ENCODE measurements around the gene CACNA2D3. TPM values are rescaled to one million over a fixed set of nuclear protein-coding genes. Genes with fewer than 3 reads are reported as not detected.

Gene CACNA2D3
- total and polyA plus RNA-seq, 4 donors: 0.06 to 0.37 (median 0.08) TPM; not detected in 1

DNA sequence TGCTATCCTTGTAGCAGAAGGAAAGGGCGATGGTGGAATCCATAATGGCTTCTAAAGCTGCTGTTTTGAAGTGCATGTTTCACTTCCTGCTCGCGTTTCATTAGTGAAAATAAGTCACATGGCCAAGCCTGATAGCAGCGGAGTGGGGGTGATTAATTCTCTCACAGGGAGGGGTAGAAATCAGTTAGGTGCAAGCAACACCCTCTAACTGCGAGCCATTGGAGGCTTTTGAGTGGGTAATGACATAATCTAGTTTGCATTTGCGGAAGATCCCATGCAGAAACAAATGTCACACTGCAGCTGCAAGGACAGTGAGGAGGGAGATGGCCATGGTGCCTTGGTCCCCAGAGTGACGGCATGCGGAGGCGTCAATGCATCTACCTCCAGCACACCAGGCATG, 41.1 kb downstream of the CACNA2D3 start:
- TF ChIP-seq HNF4G (IDR thresholded peaks at IDR 0.05) (no peak), JUND (IDR thresholded peaks at IDR 0.05) (no peak), EGR1 (IDR thresholded peaks at IDR 0.05; ENCODE audit: low read depth in 2 of 2) (no peak), HNF4A (conservative IDR thresholded peaks at IDR 0.05) (no peak), FOXA1 (IDR thresholded peaks at IDR 0.05) (no peak), RAD21 (IDR thresholded peaks at IDR 0.05) (no peak), SP1 (IDR thresholded peaks at IDR 0.05) (no peak), YY1 (IDR thresholded peaks at IDR 0.05) (no peak), RXRA (IDR thresholded peaks at IDR 0.05) (no peak), GABPA (IDR thresholded peaks at IDR 0.05 in 1 of 2, conservative IDR thresholded peaks at IDR 0.05 in 1 of 2) (no peak), TAF1 (conservative IDR thresholded peaks at IDR 0.05) (no peak)
- TF ChIP-seq, protein P1, sequence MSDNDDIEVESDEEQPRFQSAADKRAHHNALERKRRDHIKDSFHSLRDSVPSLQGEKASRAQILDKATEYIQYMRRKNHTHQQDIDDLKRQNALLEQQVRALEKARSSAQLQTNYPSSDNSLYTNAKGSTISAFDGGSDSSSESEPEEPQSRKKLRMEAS (IDR thresholded peaks at IDR 0.05): no peak
- TF ChIP-seq, protein P2, sequence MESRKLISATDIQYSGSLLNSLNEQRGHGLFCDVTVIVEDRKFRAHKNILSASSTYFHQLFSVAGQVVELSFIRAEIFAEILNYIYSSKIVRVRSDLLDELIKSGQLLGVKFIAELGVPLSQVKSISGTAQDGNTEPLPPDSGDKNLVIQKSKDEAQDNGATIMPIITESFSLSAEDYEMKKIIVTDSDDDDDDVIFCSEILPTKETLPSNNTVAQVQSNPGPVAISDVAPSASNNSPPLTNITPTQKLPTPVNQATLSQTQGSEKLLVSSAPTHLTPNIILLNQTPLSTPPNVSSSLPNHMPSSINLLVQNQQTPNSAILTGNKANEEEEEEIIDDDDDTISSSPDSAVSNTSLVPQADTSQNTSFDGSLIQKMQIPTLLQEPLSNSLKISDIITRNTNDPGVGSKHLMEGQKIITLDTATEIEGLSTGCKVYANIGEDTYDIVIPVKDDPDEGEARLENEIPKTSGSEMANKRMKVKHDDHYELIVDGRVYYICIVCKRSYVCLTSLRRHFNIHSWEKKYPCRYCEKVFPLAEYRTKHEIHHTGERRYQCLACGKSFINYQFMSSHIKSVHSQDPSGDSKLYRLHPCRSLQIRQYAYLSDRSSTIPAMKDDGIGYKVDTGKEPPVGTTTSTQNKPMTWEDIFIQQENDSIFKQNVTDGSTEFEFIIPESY (IDR thresholded peaks at IDR 0.05): no peak
- TF ChIP-seq, protein P3, sequence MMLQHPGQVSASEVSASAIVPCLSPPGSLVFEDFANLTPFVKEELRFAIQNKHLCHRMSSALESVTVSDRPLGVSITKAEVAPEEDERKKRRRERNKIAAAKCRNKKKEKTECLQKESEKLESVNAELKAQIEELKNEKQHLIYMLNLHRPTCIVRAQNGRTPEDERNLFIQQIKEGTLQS (IDR thresholded peaks at IDR 0.05): no peak
- TF ChIP-seq, protein P4, sequence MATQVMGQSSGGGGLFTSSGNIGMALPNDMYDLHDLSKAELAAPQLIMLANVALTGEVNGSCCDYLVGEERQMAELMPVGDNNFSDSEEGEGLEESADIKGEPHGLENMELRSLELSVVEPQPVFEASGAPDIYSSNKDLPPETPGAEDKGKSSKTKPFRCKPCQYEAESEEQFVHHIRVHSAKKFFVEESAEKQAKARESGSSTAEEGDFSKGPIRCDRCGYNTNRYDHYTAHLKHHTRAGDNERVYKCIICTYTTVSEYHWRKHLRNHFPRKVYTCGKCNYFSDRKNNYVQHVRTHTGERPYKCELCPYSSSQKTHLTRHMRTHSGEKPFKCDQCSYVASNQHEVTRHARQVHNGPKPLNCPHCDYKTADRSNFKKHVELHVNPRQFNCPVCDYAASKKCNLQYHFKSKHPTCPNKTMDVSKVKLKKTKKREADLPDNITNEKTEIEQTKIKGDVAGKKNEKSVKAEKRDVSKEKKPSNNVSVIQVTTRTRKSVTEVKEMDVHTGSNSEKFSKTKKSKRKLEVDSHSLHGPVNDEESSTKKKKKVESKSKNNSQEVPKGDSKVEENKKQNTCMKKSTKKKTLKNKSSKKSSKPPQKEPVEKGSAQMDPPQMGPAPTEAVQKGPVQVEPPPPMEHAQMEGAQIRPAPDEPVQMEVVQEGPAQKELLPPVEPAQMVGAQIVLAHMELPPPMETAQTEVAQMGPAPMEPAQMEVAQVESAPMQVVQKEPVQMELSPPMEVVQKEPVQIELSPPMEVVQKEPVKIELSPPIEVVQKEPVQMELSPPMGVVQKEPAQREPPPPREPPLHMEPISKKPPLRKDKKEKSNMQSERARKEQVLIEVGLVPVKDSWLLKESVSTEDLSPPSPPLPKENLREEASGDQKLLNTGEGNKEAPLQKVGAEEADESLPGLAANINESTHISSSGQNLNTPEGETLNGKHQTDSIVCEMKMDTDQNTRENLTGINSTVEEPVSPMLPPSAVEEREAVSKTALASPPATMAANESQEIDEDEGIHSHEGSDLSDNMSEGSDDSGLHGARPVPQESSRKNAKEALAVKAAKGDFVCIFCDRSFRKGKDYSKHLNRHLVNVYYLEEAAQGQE (IDR thresholded peaks at IDR 0.05): no peak
- TF ChIP-seq, protein P5, sequence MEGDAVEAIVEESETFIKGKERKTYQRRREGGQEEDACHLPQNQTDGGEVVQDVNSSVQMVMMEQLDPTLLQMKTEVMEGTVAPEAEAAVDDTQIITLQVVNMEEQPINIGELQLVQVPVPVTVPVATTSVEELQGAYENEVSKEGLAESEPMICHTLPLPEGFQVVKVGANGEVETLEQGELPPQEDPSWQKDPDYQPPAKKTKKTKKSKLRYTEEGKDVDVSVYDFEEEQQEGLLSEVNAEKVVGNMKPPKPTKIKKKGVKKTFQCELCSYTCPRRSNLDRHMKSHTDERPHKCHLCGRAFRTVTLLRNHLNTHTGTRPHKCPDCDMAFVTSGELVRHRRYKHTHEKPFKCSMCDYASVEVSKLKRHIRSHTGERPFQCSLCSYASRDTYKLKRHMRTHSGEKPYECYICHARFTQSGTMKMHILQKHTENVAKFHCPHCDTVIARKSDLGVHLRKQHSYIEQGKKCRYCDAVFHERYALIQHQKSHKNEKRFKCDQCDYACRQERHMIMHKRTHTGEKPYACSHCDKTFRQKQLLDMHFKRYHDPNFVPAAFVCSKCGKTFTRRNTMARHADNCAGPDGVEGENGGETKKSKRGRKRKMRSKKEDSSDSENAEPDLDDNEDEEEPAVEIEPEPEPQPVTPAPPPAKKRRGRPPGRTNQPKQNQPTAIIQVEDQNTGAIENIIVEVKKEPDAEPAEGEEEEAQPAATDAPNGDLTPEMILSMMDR (IDR thresholded peaks at IDR 0.05; ENCODE audit: low read depth, low read length, missing input control): no peak
- Histone ChIP-seq H3K36me3 (ENCODE audit: control insufficient read depth in 4 of 4, insufficient read depth in 3 of 4, low read depth in 1 of 4, low read length in 3 of 4) (no peaks in the 10 kb centered on the region), H3K27ac (ENCODE audit: low read depth in 1 of 2, low read length in 2 of 2) (no peak overlapping the region), H3K4me3 (ENCODE audit: low read depth in 1 of 3, low read length in 3 of 3) (no peak overlapping the region), H3K9me3 (ENCODE audit: control insufficient read depth in 4 of 4, low read length in 3 of 4) (no peaks in the 10 kb centered on the region), H3K9ac (ENCODE audit: low read depth in 1 of 2, low read length in 2 of 2) (no peak overlapping the region), H3K27me3 (ENCODE audit: control insufficient read depth in 4 of 4, insufficient read depth in 4 of 4, low read length in 3 of 4) (peaks cover 0 to 2% (median 0%) of the 10 kb centered on the region in 4 donors), H3K4me1 (ENCODE audit: control insufficient read depth in 4 of 4, insufficient read depth in 4 of 4, low read length in 3 of 4) (no peaks in the 10 kb centered on the region)
- 68% methylated on average over 9 of the region's 9 CpGs for WGBS
- DNase-seq (ENCODE audit: low spot score): no peak
